ENCODE measurements around the gene ZSCAN5C. TPM values are rescaled to one million over a fixed set of nuclear protein-coding genes. Genes with fewer than 3 reads are reported as not detected.
"Not testable (repeated sequence)": the region's sequence is repeated elsewhere in the genome, so short reads cannot be mapped to it uniquely, and the experiment has no call there.

Gene ZSCAN5C
- total and polyA plus RNA-seq, 8 donors = not detected

- DNase-seq = no peak
- intact Hi-C loops (cut with DNase I; ENCODE audit: low total_unique reads) = no loop called here
- Histone ChIP-seq H3K9me3 (no peaks in the 10 kb centered on the region), H3K36me3 (no peaks in the 10 kb centered on the region), H3K27me3 (peaks cover 0 to 13% (median 0%) of the 10 kb centered on the region in 3 donors), H3K4me1 (no peaks in the 10 kb centered on the region), H3K4me3 (no peak overlapping the region), H3K27ac (no peak overlapping the region)
- 80 to 91% (median 89%) methylated on average over 12 of the region's 12 CpGs for WGBS, 5 donors
- TF ChIP-seq EP300 (IDR thresholded peaks at IDR 0.05) (no peak), POLR2A (IDR thresholded peaks at IDR 0.05) (no peak), POLR2AphosphoS5 (IDR thresholded peaks at IDR 0.05) (no peak), CTCF (IDR thresholded peaks at IDR 0.05) (no peak)
Measured at GRCh38 chr19:56193981-56194640, 8.0 kb upstream of the ZSCAN5C start.

GRCh38 chr19:56197646-56198045 lies 4.4 kb upstream of the ZSCAN5C start, which contains the start of gene ZSCAN5B:
TSS of gene ZSCAN5B (minus strand) at chr19:56197783. CDS start at chr19:56193052, 4,731 bp downstream.
- H3K27ac ChIP-seq; H3K4me3 ChIP-seq; DNase-seq; H3K36me3 ChIP-seq; H3K9me3 ChIP-seq; intact Hi-C loops (cut with DNase I; ENCODE audit: low total_unique reads); H3K4me1 ChIP-seq: not testable (repeated sequence)
- 84 to 90% (median 86%) methylated on average over 20 to 23 of the region's 23 CpGs for WGBS, 5 donors
- peaks cover 0 to 13% (median 0%) of the 10 kb centered on the region in 3 donors for H3K27me3 ChIP-seq

- Histone ChIP-seq H3K4me1 (no peaks in the 10 kb centered on the region), H3K27ac (no peak overlapping the region), H3K4me3 (no peak overlapping the region), H3K9me3 (no peaks in the 10 kb centered on the region), H3K36me3 (no peaks in the 10 kb centered on the region), H3K27me3 (peaks cover 0 to 8% (median 0%) of the 10 kb centered on the region in 3 donors)
- TF ChIP-seq POLR2A (IDR thresholded peaks at IDR 0.05) (no peak), POLR2AphosphoS5 (IDR thresholded peaks at IDR 0.05) (no peak), EP300 (IDR thresholded peaks at IDR 0.05) (no peak), CTCF (IDR thresholded peaks at IDR 0.05) (no peak)
- 53 to 73% (median 65%) methylated on average over 7 of the region's 7 CpGs for WGBS, 5 donors
- no peak for DNase-seq
- intact Hi-C loops (cut with DNase I; ENCODE audit: low total_unique reads) = no loop called here
Measured at GRCh38 chr19:56199687-56200086, 2.4 kb upstream of the ZSCAN5C start.

- H3K36me3 ChIP-seq; H3K9me3 ChIP-seq; H3K27ac ChIP-seq; intact Hi-C loops (cut with DNase I; ENCODE audit: low total_unique reads); H3K4me3 ChIP-seq; DNase-seq; H3K4me1 ChIP-seq; H3K27me3 ChIP-seq: not testable (repeated sequence)
- 59 to 80% (median 75%) methylated on average over 5 of the region's 5 CpGs for WGBS, 5 donors
Measured at GRCh38 chr19:56207581-56207980, 5.5 kb downstream of the ZSCAN5C start.

- no peaks in the 10 kb centered on the region for H3K36me3 ChIP-seq
- no peaks in the 10 kb centered on the region for H3K9me3 ChIP-seq
- WGBS, 5 donors = 80 to 85% (median 83%) methylated on average over 12 of the region's 12 CpGs
- peaks cover 0 to 11% (median 0%) of the 10 kb centered on the region in 3 donors for H3K27me3 ChIP-seq
- TF ChIP-seq CTCF (IDR thresholded peaks at IDR 0.05) (no peak), EP300 (IDR thresholded peaks at IDR 0.05) (no peak), POLR2A (IDR thresholded peaks at IDR 0.05) (no peak), POLR2AphosphoS5 (IDR thresholded peaks at IDR 0.05) (no peak)
- H3K4me3 ChIP-seq = no peak overlapping the region
- intact Hi-C loops (cut with DNase I; ENCODE audit: low total_unique reads) = no loop called here
- no peaks in the 10 kb centered on the region for H3K4me1 ChIP-seq
- H3K27ac ChIP-seq = no peak overlapping the region
- no peak for DNase-seq
Measured at GRCh38 chr19:56209091-56209490, 7.0 kb downstream of the ZSCAN5C start.

- 80 to 90% (median 87%) methylated on average over 9 of the region's 9 CpGs for WGBS, 5 donors
- intact Hi-C loops (cut with DNase I; ENCODE audit: low total_unique reads); H3K4me3 ChIP-seq; DNase-seq; H3K9me3 ChIP-seq; H3K27ac ChIP-seq; H3K36me3 ChIP-seq; H3K4me1 ChIP-seq: not testable (repeated sequence)
- peaks cover 0 to 11% (median 0%) of the 10 kb centered on the region in 3 donors for H3K27me3 ChIP-seq
Measured at GRCh38 chr19:56210036-56210435, 8.0 kb downstream of the ZSCAN5C start.
